T-helper 2 cell treated with Interferon-gamma antibody and Interleukin-4, amounts not matched to agents 100 ng/mL and 5 ng/mL, for 36 hours (primary cell): Measurements from ENCODE around the gene TCTN3. TPM values are rescaled to one million over a fixed set of nuclear protein-coding genes. Genes with fewer than 3 reads are reported as not detected.
"Not testable (repeated sequence)": the region's sequence is repeated elsewhere in the genome, so short reads cannot be mapped to it uniquely, and the experiment has no call there.

Source experiments
- intact Hi-C: fragments of 100-400 bp; cut with micrococcal nuclease; formaldehyde crosslinking; loops from one replicate; pipeline ENCODE4 v1.15.1; 2023
- total RNA-seq: library from RNA; stranded (reverse); gene quantifications from 2 replicates; pipeline ENCODE4 v1.2.3, GENCODE V29; 2022

TCTN3 gene
- total RNA-seq, 1 donor from 2014 or later: 41.3 TPM

- intact Hi-C loops: loop anchor here (5.0 to 10.0 kb wide), 2 partner anchors 66 to 894 kb away; partner anchors contain the start of genes ENTPD1 and TM9SF3
Observed at GRCh38 chr10:95691281-95691680, 2.4 kb downstream of the TCTN3 start.

GRCh38 chr10:95688648-95689047 is 5.1 kb downstream of the TCTN3 start:
- intact Hi-C loops: no loop called here

- intact Hi-C loops: no loop called here
Observed at GRCh38 chr10:95683966-95684365, 9.8 kb downstream of the TCTN3 start.

GRCh38 chr10:95675403-95676116 is 18.2 kb downstream of the TCTN3 start:
- intact Hi-C loops: no loop called here

- intact Hi-C loops: no loop called here
Observed at GRCh38 chr10:95674643-95675042, 19.1 kb downstream of the TCTN3 start.

- intact Hi-C loops: not testable (repeated sequence)
Observed at GRCh38 chr10:95672641-95673040, 21.1 kb downstream of the TCTN3 start.

- intact Hi-C loops: no loop called here
Observed at GRCh38 chr10:95664543-95664942, 29.2 kb downstream of the TCTN3 start.

- intact Hi-C loops: no loop called here
Observed at GRCh38 chr10:95663496-95663895, 30.2 kb downstream of the TCTN3 start.

- intact Hi-C loops: no loop called here
Observed at GRCh38 chr10:95661818-95662217, 31.9 kb downstream of the TCTN3 start.

- intact Hi-C loops: no loop called here
Observed at GRCh38 chr10:95660283-95660682, 33.4 kb downstream of the TCTN3 start.

GRCh38 chr10:95657250-95657649 is 36.5 kb downstream of the TCTN3 start:
- intact Hi-C loops: no loop called here

- intact Hi-C loops: loop anchor here (1.0 kb wide), 2 partner anchors 37 to 95 kb away; partner anchors contain the start of genes SORBS1 and TCTN3
Observed at GRCh38 chr10:95656291-95657164, 37.2 kb downstream of the TCTN3 start, which contains the start of gene ALDH18A1. Gene ALDH18A1 (minus strand): TSS chr10:95656711. CDS start chr10:95653377, 3,334 bp downstream.

GRCh38 chr10:95655571-95656290 is 38.0 kb downstream of the TCTN3 start:
- intact Hi-C loops: loop anchor here (1.0 kb wide), 2 partner anchors 38 to 94 kb away; partner anchors contain the start of genes SORBS1 and TCTN3

- intact Hi-C loops: no loop called here
Observed at GRCh38 chr10:95653895-95654294, 39.8 kb downstream of the TCTN3 start.

GRCh38 chr10:95651346-95652060 is 42.2 kb downstream of the TCTN3 start:
- intact Hi-C loops: no loop called here

GRCh38 chr10:95650232-95650631 is 43.5 kb downstream of the TCTN3 start:
- intact Hi-C loops: no loop called here

GRCh38 chr10:95648138-95648537 is 45.6 kb downstream of the TCTN3 start:
- intact Hi-C loops: no loop called here

- intact Hi-C loops: no loop called here
Observed at GRCh38 chr10:95646160-95646559, 47.6 kb downstream of the TCTN3 start.

GRCh38 chr10:95644901-95645300 is 48.8 kb downstream of the TCTN3 start:
- intact Hi-C loops: no loop called here

- intact Hi-C loops: no loop called here
Observed at GRCh38 chr10:95640891-95641315, 52.8 kb downstream of the TCTN3 start.

GRCh38 chr10:95637911-95638310 is 55.8 kb downstream of the TCTN3 start:
- intact Hi-C loops: no loop called here
